Fibroblast of skin of abdomen (primary cell): ENCODE data around the gene PID1.

Source experiments
- DNase-seq: peaks from one replicate; pipeline ENCODE4 v3.0.0-alpha.2; 2013

Gene PID1

DNA sequence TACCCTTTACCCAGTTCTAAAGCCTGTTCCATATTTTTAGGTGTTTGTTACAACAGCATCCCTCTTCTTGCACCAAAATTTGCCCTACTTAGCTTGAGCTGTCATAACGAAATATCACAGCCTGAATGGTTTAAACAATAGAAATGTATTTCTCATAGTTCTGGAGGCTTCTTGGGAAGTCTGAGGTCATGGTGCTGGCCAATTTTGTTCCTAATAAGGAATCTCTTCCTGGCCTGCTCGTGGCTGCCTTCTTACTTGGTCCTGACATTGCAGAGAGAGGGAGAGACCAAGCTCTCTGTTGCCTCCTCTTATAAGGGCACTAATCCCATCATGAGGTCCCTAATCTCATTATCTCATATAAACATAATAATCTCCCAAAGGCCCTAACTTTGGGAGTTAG is 267.8 kb downstream of the PID1 start:
- DNase-seq = no peak

DNA sequence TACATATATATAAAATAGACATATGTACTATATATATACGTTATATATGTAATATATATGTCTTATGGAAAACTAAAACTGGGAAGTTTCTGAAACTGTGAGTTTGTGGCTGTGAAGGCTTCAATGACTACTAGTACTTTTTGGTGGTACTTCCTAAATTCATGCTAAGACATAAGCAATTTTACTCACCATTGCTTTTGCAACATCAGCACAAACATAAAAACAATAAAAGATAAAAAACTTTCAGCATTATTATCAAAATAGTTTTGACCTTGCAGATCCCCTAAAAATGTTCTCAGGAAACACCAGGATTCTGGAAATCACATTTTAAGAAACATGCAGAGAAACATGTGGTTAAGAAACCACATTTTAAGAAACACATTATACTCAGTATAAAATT is 269.9 kb downstream of the PID1 start:
- DNase-seq = no peak

DNA sequence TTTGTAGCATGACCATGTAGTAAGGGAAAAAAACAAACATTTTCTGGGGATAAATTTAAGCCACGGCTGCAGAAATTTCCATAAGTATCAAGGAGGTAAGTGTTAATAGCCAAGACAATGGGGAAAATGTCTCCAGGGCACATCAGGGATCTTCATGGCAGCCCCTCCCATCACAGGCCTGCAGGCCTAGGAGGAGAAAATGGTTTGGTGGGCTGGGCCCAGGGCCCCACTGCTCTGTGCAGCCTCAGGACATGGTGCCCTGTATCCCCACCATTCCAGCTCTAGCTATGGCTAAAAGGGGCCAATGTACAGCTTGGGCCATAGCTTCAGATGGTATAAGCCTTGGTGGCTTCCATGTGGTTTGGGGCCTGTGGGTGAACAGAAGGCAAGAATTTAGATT is 271.8 kb downstream of the PID1 start:
- DNase-seq = no peak

DNA sequence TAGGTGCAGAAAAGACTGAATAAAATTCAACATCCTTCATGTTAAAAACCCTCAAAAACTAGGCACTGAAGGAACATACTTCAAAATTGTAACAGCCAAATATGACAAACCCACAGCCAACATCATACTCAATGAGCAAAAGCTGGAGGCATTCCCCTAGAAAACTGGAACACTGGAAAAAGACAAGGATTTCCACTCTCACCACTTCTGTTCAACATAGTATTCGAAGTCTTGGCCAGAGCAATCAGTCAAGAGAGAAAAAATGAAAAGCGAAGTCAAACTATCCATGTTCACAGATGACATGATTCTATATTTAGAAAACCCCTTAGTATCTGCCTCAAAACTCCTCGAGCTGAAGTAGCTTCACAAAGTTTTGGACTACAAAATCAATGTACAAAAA is 282.3 kb downstream of the PID1 start:
- DNase-seq = no peak

DNA sequence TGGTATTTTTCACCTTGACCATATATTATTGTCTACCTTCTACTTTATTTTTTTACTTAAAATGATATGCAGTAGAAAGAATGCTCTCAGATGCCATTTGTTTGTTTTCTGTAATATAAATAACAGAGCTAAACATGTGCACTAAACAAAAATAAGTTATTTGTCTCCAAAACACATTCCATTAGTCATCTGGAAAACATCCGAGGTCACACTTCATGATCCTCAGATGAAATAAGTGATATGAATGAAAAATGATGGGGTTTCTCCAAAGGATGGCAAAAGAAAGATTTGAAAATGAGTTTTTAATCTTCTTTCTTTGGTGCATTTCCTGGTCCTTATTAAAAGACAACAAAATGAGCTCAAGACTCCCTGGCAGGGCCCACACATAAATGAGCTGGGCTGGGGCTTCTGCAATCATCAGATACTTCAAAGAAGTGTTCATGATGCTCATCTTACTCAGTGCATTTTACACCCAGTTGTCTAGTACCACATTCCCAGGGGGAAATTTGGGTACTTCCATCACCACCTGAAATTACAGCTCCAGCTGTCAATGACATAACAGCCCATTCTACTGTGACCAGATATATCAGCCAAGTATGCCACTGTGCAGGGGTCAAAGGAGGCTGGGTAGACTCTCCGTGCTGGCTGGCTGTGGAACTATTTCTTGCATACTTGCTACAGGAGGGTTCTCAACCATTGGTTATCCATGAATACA is 283.5 kb downstream of the PID1 start:
- DNase-seq = no peak

DNA sequence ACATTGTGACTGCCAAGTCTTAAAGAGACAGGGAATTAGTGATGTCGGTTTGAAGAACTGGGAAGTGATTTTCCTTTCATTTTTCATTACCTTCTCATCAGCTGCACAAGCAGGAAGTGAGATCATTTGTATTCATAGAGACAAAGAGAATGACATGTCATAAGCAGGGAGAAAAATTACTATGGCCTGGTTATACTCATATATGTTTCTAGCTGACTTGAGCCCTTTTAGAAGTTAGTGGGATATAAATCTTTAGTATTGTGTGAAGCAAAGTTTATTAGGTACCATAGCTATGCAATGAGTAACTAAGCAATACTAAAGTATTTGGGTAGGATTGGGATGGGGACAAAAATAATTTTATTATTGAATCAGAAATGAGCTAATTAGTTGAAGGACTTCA is 284.1 kb downstream of the PID1 start:
- peak; percentile 16 for DNase-seq

DNA sequence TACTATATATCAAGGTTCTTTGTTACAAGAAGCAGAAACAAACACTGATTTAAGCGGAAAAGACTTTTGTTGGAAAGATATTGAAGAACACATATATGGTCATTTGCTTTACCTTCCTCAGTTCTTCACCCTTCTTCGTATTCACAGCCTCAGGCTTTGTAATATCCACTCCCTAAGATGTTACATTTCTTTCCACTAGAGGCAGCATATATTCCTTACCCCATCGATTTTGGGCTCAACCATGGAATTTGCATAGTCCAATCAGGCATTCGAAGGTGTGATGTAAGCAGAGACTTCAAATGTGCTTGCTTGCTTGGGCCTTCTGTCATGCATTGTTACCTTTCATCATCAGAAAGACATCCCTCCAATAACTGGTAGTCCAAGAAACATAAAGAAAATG is 287.4 kb downstream of the PID1 start:
- no peak for DNase-seq

DNA sequence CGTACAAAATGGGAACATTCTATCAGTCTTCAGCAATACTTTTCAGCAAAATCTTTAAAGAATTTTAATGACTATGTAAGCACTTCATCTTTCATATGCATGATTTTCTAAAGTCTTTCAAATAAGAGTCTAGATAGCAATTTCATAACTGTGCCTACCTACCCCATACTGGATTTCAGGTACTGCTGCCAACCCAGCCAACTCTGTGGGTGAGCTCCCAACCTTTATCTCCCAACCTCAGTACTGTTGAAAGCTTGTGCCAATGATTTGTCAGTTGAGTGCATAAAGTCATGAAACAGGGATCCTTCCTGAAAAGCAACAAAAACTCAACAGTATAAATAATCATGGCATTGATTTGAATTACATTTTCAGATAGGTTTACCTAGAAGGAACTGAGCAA is 296.9 kb downstream of the PID1 start:
- no peak for DNase-seq
